ENCODE results near the gene HOXA3. TPM values are rescaled to one million over a fixed set of nuclear protein-coding genes. Genes with fewer than 3 reads are reported as not detected.

The HOXA3 gene
- polyA plus RNA-seq, 3 donors, result not detected

GRCh38 chr7:27114881-27115220 lies 37.5 kb downstream of the HOXA3 start:
- no peak for TF ChIP-seq CTCF (IDR thresholded peaks at IDR 0.05)
- Histone ChIP-seq H3K4me2 (replicated peaks; ENCODE audit: extremely low read depth, low read length, poor library complexity, severe bottlenecking) (no peak overlapping the region), H4K20me1 (ENCODE audit: insufficient read depth, low read length) (no peaks in the 10 kb centered on the region), H3K27me3 (ENCODE audit: control insufficient read depth in 2 of 2, insufficient read depth in 2 of 2, low read length in 2 of 2) (no peaks in the 10 kb centered on the region), H3K36me3 (replicated peaks in 1 of 2; ENCODE audit: control insufficient read depth in 1 of 2, insufficient read depth in 2 of 2, low read length in 2 of 2) (no peaks in the 10 kb centered on the region), H3K4me1 (ENCODE audit: control insufficient read depth in 1 of 2, insufficient read depth in 2 of 2, low read length in 2 of 2) (no peaks in the 10 kb centered on the region), H3K79me2 (ENCODE audit: insufficient read depth, low read length) (no peaks in the 10 kb centered on the region), H2AFZ (ENCODE audit: insufficient read depth, low read depth, low read length, poor library complexity, severe bottlenecking) (no peak overlapping the region), H3K27ac (ENCODE audit: low read depth in 1 of 2, low read length in 2 of 2) (no peak overlapping the region), H3K4me3 (replicated peaks in 1 of 3; ENCODE audit: low read depth in 2 of 3, low read length in 3 of 3) (no peak overlapping the region), H3K9ac (ENCODE audit: insufficient read depth, low read length, poor library complexity, severe bottlenecking) (no peak overlapping the region), H3K9me3 (replicated peaks in 1 of 2; ENCODE audit: control insufficient read depth in 1 of 2, insufficient read depth in 1 of 2, low read length in 2 of 2) (no peaks in the 10 kb centered on the region)
- DNase-seq, result no peak
- intact Hi-C loops (cut with micrococcal nuclease), result no loop called here
- peaks cover 2% of the 10 kb centered on the region for H3K4me1 Mint-ChIP-seq
- WGBS (ENCODE audit: insufficient coverage), result 98% methylated on average over 4 of the region's 6 CpGs
- H3K27me3 Mint-ChIP-seq (ENCODE audit: low read depth in 3 of 3), result peaks cover 2 to 3% (median 3%) of the 10 kb centered on the region in 3 donors
- no peaks in the 10 kb centered on the region for H3K36me3 Mint-ChIP-seq
- peaks cover 0 to 4% (median 1%) of the 10 kb centered on the region in 7 donors for H3K9me3 Mint-ChIP-seq
- H3K27ac Mint-ChIP-seq, result no peak overlapping the region
- no peak overlapping the region for H3K4me3 Mint-ChIP-seq

DNA sequence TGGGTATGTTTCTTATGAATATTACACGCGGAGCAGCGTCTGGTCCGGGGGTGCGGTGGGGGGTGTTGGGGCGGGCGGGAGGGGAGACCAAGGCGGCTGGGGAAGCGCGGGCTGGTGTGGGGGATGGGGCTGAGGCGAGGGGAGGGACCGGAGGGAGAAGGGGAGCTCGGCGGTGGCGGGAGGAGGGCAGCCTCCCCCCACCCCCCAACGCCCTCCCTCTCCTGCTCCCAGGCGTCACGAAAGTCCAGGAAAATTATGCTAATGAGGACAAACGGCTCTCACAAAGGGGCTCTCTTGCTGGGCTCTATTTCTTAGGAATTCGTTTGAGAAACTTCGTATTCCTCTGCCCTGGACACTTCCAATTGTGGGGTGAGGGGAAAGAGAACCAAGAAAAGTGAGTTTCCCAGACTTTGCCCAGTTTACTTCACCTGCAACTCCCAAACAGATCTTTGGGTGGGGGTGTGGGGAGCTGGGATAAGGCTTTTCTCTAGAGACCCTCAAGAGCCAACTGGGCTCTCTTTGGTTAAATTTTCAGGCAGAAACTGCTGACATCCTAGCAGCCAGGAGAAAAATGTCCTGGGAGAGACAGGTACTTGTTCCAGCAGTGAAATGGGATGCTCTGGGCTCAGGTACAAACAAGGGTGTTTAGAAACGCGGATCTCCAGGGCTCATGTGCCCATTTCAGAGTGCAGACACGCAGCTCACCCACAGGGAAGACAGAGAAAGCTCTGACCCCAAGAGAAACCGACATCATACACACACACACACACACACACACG lies 38.2 kb downstream of the HOXA3 start:
- Histone ChIP-seq H3K4me1 (ENCODE audit: control insufficient read depth in 1 of 2, insufficient read depth in 2 of 2, low read length in 2 of 2) (no peaks in the 10 kb centered on the region), H3K27ac (ENCODE audit: low read depth in 1 of 2, low read length in 2 of 2) (no peak overlapping the region), H4K20me1 (ENCODE audit: insufficient read depth, low read length) (no peaks in the 10 kb centered on the region), H3K4me2 (replicated peaks; ENCODE audit: extremely low read depth, low read length, poor library complexity, severe bottlenecking) (no peak overlapping the region), H3K79me2 (ENCODE audit: insufficient read depth, low read length) (no peaks in the 10 kb centered on the region), H3K4me3 (replicated peaks in 1 of 3; ENCODE audit: low read depth in 2 of 3, low read length in 3 of 3) (no peak overlapping the region), H3K36me3 (replicated peaks in 1 of 2; ENCODE audit: control insufficient read depth in 1 of 2, insufficient read depth in 2 of 2, low read length in 2 of 2) (no peaks in the 10 kb centered on the region), H3K9ac (ENCODE audit: insufficient read depth, low read length, poor library complexity, severe bottlenecking) (no peak overlapping the region), H2AFZ (ENCODE audit: insufficient read depth, low read depth, low read length, poor library complexity, severe bottlenecking) (no peak overlapping the region), H3K27me3 (ENCODE audit: control insufficient read depth in 2 of 2, insufficient read depth in 2 of 2, low read length in 2 of 2) (no peaks in the 10 kb centered on the region), H3K9me3 (replicated peaks in 1 of 2; ENCODE audit: control insufficient read depth in 1 of 2, insufficient read depth in 1 of 2, low read length in 2 of 2) (no peaks in the 10 kb centered on the region)
- peaks cover under 1 to 3% (median 2%) of the 10 kb centered on the region in 3 donors for H3K27me3 Mint-ChIP-seq (ENCODE audit: low read depth in 3 of 3)
- DNase-seq, result no peak
- peak overlapping the region in 1 of 7 donors; percentile 37 for H3K27ac Mint-ChIP-seq
- H3K36me3 Mint-ChIP-seq, result no peaks in the 10 kb centered on the region
- H3K4me3 Mint-ChIP-seq, result no peak overlapping the region
- no peak for TF ChIP-seq CTCF (IDR thresholded peaks at IDR 0.05)
- peaks cover 2% of the 10 kb centered on the region for H3K4me1 Mint-ChIP-seq
- intact Hi-C loops (cut with micrococcal nuclease), result no loop called here
- peaks cover 0 to 4% (median 1%) of the 10 kb centered on the region in 7 donors for H3K9me3 Mint-ChIP-seq
- no CpG with 5 or more reads among the region's 26 CpGs for WGBS (ENCODE audit: insufficient coverage)

Data from CD14-positive monocyte (primary cell).